22Rv1 (cell line): ENCODE results near the gene EFS.

Experiments used
- H3K27ac ChIP-seq: fragments of 450-650 bp; 2 replicates; pipeline ENCODE4 v1.5.1; 2017
- CTCF ChIP-seq: fragments of 450-650 bp; IDR thresholded peaks from 2 replicates; pipeline ENCODE4 v1.5.1; 2017; ENCODE audit warnings: mild to moderate bottlenecking
- ZFX ChIP-seq: fragments of 450-650 bp; IDR thresholded peaks from 2 replicates; pipeline ENCODE4 v1.6.1; 2017; ENCODE audit warnings: antibody characterized with exemption, borderline replicate concordance

Gene EFS

GRCh38 chr14:23371865-23372264 is 6.9 kb upstream of the EFS start:
- no peak for TF ChIP-seq ZFX
- TF ChIP-seq CTCF: no peak
- H3K27ac ChIP-seq: no peak overlapping the region

- TF ChIP-seq CTCF: no peak
- TF ChIP-seq ZFX: no peak
Measured at GRCh38 chr14:23370221-23370620, 5.2 kb upstream of the EFS start.

GRCh38 chr14:23366426-23366921 is 1.5 kb upstream of the EFS start:
- TF ChIP-seq CTCF: no peak
- TF ChIP-seq ZFX: no peak
- no peak overlapping the region for H3K27ac ChIP-seq

More at GRCh38 chr14:23370221-23370620, 5.2 kb upstream of the EFS start:
- no peak overlapping the region for H3K27ac ChIP-seq

GRCh38 chr14:23365732-23366425 is 907 bp upstream of the EFS start:
- H3K27ac ChIP-seq: no peak overlapping the region
- TF ChIP-seq CTCF (no peak), ZFX (no peak)

GRCh38 chr14:23364164-23365035 is 572 bp downstream of the EFS start:
- no peak overlapping the region for H3K27ac ChIP-seq
- TF ChIP-seq CTCF (no peak), ZFX (no peak)

- TF ChIP-seq CTCF: no peak
- no peak for TF ChIP-seq ZFX
- no peak overlapping the region for H3K27ac ChIP-seq
Measured at GRCh38 chr14:23362200-23362599, 2.8 kb downstream of the EFS start.

GRCh38 chr14:23361763-23362162 is 3.2 kb downstream of the EFS start:
- TF ChIP-seq ZFX: no peak
- no peak for TF ChIP-seq CTCF
- no peak overlapping the region for H3K27ac ChIP-seq
